Activated B cell treated with CpG ODN at 0.5 μM for 24 hours (primary cell): ENCODE data around the gene IREB2. TPM values are rescaled to one million over a fixed set of nuclear protein-coding genes. Genes with fewer than 3 reads are reported as not detected.
A peak's percentile ranks its signal among the peaks of the same experiment; 100 is the strongest.

ENCODE experiments used
- ATAC-seq: fragments of 200-7000 bp; cut with Tn5 transposase; one replicate; pipeline ENCODE4 v1.10.0; 2021; ENCODE audit warnings: low read depth, mild to moderate bottlenecking, moderate library complexity
- CTCF ChIA-PET: fragments of 350-600 bp; sonication (Branson Sonifier 250); formaldehyde crosslinking; loops from one replicate; lab custom pipeline; 2021; ENCODE audit warnings: antibody characterized with exemption; lab: Charles Lee
- POLR2A ChIA-PET: fragments of 350-600 bp; sonication (Branson Sonifier 250); formaldehyde crosslinking; loops from one replicate; lab custom pipeline; 2021; ENCODE audit warnings: antibody characterized with exemption; lab: Charles Lee
- DNase-seq: peaks from one replicate; pipeline ENCODE4 v3.0.0; 2022
- H3K27ac Mint-ChIP-seq: one replicate; pipeline ENCODE4 v1.8.0; 2020; ENCODE audit warnings: mixed read lengths
- H3K27me3 Mint-ChIP-seq: one replicate; pipeline ENCODE4 v1.8.0; 2021; ENCODE audit warnings: mixed read lengths
- H3K36me3 Mint-ChIP-seq: one replicate; pipeline ENCODE4 v1.8.0; 2021; ENCODE audit warnings: low read depth, mixed read lengths
- H3K4me1 Mint-ChIP-seq: one replicate; pipeline ENCODE4 v1.8.0; 2021; ENCODE audit warnings: mixed read lengths
- H3K4me3 Mint-ChIP-seq: one replicate; pipeline ENCODE4 v1.8.0; 2020; ENCODE audit warnings: mild to moderate bottlenecking, mixed read lengths
- H3K9me3 Mint-ChIP-seq: one replicate; pipeline ENCODE4 v1.8.0; 2020; ENCODE audit warnings: mixed read lengths
- CTCF ChIP-seq: fragments of 200-600 bp; IDR thresholded peaks from one replicate; pipeline ENCODE4 v1.8.0; 2022; ENCODE audit warnings: antibody characterized with exemption, mild to moderate bottlenecking
- intact Hi-C: fragments of 100-400 bp; cut with micrococcal nuclease; formaldehyde crosslinking; loops from one replicate; pipeline ENCODE4 v1.15.1; 2024
- total RNA-seq: library from RNA; stranded (reverse); gene quantifications from 2 replicates; pipeline ENCODE4 v1.2.3, GENCODE V29; 2022

IREB2 gene
- total RNA-seq, 1 donor from 2014 or later = 75.9 TPM

GRCh38 chr15:78437107-78437761, 782 bp upstream of the IREB2 start:
- Mint-ChIP-seq H3K27me3 (peaks cover 1% of the 10 kb centered on the region), H3K4me1 (peaks cover 38% of the 10 kb centered on the region), H3K9me3 (peaks cover 2% of the 10 kb centered on the region), H3K27ac (peak overlapping the region; percentile 97), H3K36me3 (peaks cover 35% of the 10 kb centered on the region), H3K4me3 (peak overlapping the region; percentile 98)
- TF ChIP-seq CTCF = no peak
- DNase-seq (no peak), ATAC-seq (no peak)
- CTCF ChIA-PET = interaction anchor here (0.9 to 2.7 kb wide), 4 partner anchors 9 to 306 kb away, joined by 3 to 15 read pairs (median 6); partner anchors contain the start of gene CIB2
- intact Hi-C loops = loop anchor here (1.0 to 5.0 kb wide), 2 partner anchors 138 to 445 kb away; partner anchors contain the start of gene SKIC8
- POLR2A ChIA-PET = interaction anchor here (0.6 to 3.3 kb wide), 23 partner anchors 9 to 1532 kb away, joined by 3 to 50 read pairs (median 5); partner anchors contain the start of genes CHRNA5, DNAJA4, HYKK and IDH3A

DNA sequence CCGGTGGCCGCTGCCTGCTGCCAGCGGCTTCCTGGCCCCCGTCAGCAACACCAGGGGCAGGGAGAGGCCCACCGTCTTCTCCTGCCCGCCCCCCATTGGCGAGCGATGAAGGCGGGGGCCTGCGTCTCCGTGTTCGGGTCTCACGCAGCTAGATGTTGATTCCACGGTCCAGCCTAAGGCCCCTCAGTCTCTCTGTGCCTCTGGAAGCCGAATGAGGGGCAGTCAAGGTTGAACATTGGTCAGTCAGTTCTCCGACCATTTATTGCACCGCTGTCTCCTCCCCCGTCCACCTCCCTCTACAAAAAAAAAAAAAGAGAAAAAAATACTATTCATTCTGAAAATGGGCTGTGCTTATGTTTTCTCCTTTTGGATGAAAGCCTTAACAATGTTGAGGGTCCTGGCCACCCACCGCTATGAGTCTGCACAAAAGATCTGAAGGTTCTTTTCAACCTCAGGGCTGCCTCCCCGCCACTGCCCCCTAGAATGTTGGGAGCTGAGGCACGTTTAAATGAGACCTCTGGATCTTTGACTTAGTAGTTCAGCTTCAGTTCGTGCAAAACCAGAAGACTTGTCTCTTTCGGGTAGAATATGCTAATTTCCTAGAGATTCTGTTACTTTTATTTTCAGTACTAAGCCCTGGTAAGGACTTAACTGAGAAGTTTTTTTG, 736 bp downstream of the IREB2 start:
- Mint-ChIP-seq H3K27ac (peak overlapping the region; percentile 82), H3K4me1 (peaks cover 44% of the 10 kb centered on the region), H3K9me3 (peaks cover 2% of the 10 kb centered on the region), H3K36me3 (peaks cover 46% of the 10 kb centered on the region), H3K27me3 (peaks cover 1% of the 10 kb centered on the region), H3K4me3 (peak overlapping the region; percentile 98)
- no peak for TF ChIP-seq CTCF
- ATAC-seq (no peak), DNase-seq (no peak)
- POLR2A ChIA-PET = interaction anchor here (0.6 to 3.3 kb wide), 12 partner anchors 8 to 560 kb away, joined by 3 to 50 read pairs (median 6); partner anchors contain the start of genes CHRNA5, DNAJA4, HYKK and PSMA4
- intact Hi-C loops = loop anchor here (1.0 to 5.0 kb wide), 8 partner anchors 16 to 872 kb away; partner anchors contain the start of genes CHRNA5, HYKK, IDH3A and MORF4L1
- CTCF ChIA-PET = interaction anchor here (2.7 kb wide), 1 partner anchor 17 kb away, joined by 15 read pairs; no protein-coding TSS in a partner anchor

GRCh38 chr15:78440375-78441373, 2.7 kb downstream of the IREB2 start:
- Mint-ChIP-seq H3K27me3 (no peaks in the 10 kb centered on the region), H3K4me1 (peaks cover 50% of the 10 kb centered on the region), H3K9me3 (peaks cover 2% of the 10 kb centered on the region), H3K4me3 (no peak overlapping the region), H3K27ac (no peak overlapping the region), H3K36me3 (peaks cover 60% of the 10 kb centered on the region)
- no peak for ATAC-seq
- no peak for DNase-seq
- CTCF ChIA-PET = no interaction called here
- no peak for TF ChIP-seq CTCF
- POLR2A ChIA-PET = interaction anchor here (0.6 to 1.0 kb wide), 2 partner anchors 99 to 125 kb away, joined by 4 read pairs; partner anchors contain the start of gene PSMA4
- intact Hi-C loops = no loop called here

DNA sequence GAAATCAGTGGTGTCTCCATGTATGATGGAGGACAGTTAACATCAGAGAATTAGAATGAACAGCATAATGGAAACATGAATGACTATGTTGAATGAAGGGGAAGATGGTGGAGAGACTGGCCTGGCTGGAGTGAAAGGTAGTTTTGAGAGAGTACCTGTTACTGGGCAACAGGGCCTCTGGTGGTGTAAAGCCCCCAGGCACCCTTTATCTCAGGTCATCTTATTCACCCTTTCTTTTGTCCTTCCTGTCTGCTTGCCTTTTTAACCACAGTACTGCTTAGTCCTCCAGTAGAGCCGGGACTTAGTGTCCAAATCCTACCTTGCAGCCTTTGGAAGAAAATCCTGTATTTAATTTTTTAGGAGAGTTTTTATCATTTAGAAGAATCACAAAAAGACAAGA, 6.2 kb downstream of the IREB2 start:
- CTCF ChIA-PET = no interaction called here
- ATAC-seq (no peak), DNase-seq (no peak)
- Mint-ChIP-seq H3K4me3 (no peak overlapping the region), H3K27ac (no peak overlapping the region), H3K27me3 (no peaks in the 10 kb centered on the region), H3K4me1 (peaks cover 41% of the 10 kb centered on the region), H3K36me3 (peaks cover 68% of the 10 kb centered on the region), H3K9me3 (no peaks in the 10 kb centered on the region)
- intact Hi-C loops = no loop called here
- POLR2A ChIA-PET = no interaction called here
- no peak for TF ChIP-seq CTCF
